GM19099 (cell line): ENCODE measurements around the gene GATAD2B.

ENCODE experiments used
- POLR2A ChIP-seq: IDR thresholded peaks from 3 replicates; pipeline ENCODE4 v1.6.1; 2011; ENCODE audit warnings: low read depth; ENCODE audit not compliant: insufficient read length; ENCODE audit errors: extremely low read depth

The GATAD2B gene

GRCh38 chr1:153928245-153928644, 5.5 kb upstream of the GATAD2B start:
- TF ChIP-seq POLR2A = no peak

- TF ChIP-seq POLR2A = no peak
Measured at GRCh38 chr1:153926405-153926804, 3.6 kb upstream of the GATAD2B start.

- no peak for TF ChIP-seq POLR2A
Measured at GRCh38 chr1:153922076-153922971, 448 bp downstream of the GATAD2B start.

- TF ChIP-seq POLR2A = no peak
Measured at GRCh38 chr1:153921803-153922075, 1.0 kb downstream of the GATAD2B start.

- TF ChIP-seq POLR2A = no peak
Measured at GRCh38 chr1:153921080-153921802, 1.5 kb downstream of the GATAD2B start.

GRCh38 chr1:153919876-153920852, 2.6 kb downstream of the GATAD2B start:
- TF ChIP-seq POLR2A = no peak

- TF ChIP-seq POLR2A = no peak
Measured at GRCh38 chr1:153916297-153916696, 6.5 kb downstream of the GATAD2B start.

- TF ChIP-seq POLR2A = no peak
Measured at GRCh38 chr1:153912349-153912748, 10.4 kb downstream of the GATAD2B start.

GRCh38 chr1:153908071-153908470, 14.7 kb downstream of the GATAD2B start:
- TF ChIP-seq POLR2A = no peak

GRCh38 chr1:153907134-153907533, 15.6 kb downstream of the GATAD2B start:
- TF ChIP-seq POLR2A = no peak

- TF ChIP-seq POLR2A = no peak
Measured at GRCh38 chr1:153906396-153906795, 16.4 kb downstream of the GATAD2B start.

- no peak for TF ChIP-seq POLR2A
Measured at GRCh38 chr1:153903841-153904455, 18.8 kb downstream of the GATAD2B start.

GRCh38 chr1:153899509-153899908, 23.3 kb downstream of the GATAD2B start:
- TF ChIP-seq POLR2A = no peak

- no peak for TF ChIP-seq POLR2A
Measured at GRCh38 chr1:153888533-153888932, 34.2 kb downstream of the GATAD2B start.

GRCh38 chr1:153886127-153886526, 36.6 kb downstream of the GATAD2B start:
- no peak for TF ChIP-seq POLR2A
